Measurements from ENCODE around the gene ENPEP. TPM values are rescaled to one million over a fixed set of nuclear protein-coding genes. Genes with fewer than 3 reads are reported as not detected.
"Not testable (repeated sequence)": the region's sequence is repeated elsewhere in the genome, so short reads cannot be mapped to it uniquely, and the experiment has no call there.

Gene ENPEP
- polyA plus RNA-seq, 1 donor (not counting 4 experiments of a cell fraction or from before 2014, with no cell fraction given) = not detected

DNA sequence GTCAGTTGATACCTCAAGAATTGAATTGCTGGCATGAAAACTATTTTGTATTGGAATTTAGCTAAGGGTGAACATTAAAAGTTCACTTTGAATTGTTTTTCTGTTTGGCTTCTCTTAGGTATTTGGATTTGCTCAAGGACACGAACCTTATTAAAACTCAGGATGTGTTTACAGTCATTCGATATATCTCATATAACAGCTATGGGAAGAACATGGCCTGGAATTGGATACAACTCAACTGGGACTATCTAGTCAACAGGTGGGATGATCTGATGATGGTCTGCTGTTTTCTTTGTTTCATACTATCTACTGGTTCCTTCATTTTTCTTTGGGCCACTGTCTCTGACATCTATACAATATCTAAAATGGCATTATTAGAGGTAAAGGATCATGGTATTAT lies 77.2 kb downstream of the ENPEP start:
- Histone ChIP-seq H3K27me3 (ENCODE audit: control insufficient read depth, extremely low read depth, insufficient read depth, low read length) (no peaks in the 10 kb centered on the region), H3K4me2 (ENCODE audit: control insufficient read depth, extremely low read depth, insufficient read depth, low read depth, low read length) (no peak overlapping the region), H3K4me3 (ENCODE audit: control insufficient read depth in 2 of 3, extremely low read depth in 1 of 3, insufficient read depth in 2 of 3, low read depth in 1 of 3, low read length in 3 of 3) (no peak overlapping the region), H2AFZ (ENCODE audit: control insufficient read depth, low read length) (no peak overlapping the region), H3K4me1 (ENCODE audit: control insufficient read depth, extremely low read depth, insufficient read depth, low read length) (no peaks in the 10 kb centered on the region), H3K36me3 (ENCODE audit: control insufficient read depth in 2 of 2, extremely low read depth in 1 of 2, insufficient read depth in 2 of 2, low read length in 2 of 2) (no peaks in the 10 kb centered on the region), H3K9me3 (ENCODE audit: control insufficient read depth, low read depth, low read length) (no peaks in the 10 kb centered on the region), H3K9ac (ENCODE audit: control insufficient read depth, extremely low read depth, insufficient read depth, low read length) (no peak overlapping the region), H3K79me2 (ENCODE audit: control insufficient read depth, insufficient read depth, low read length) (no peaks in the 10 kb centered on the region), H3K27ac (ENCODE audit: control insufficient read depth, insufficient read depth, low read length) (no peak overlapping the region), H4K20me1 (ENCODE audit: control insufficient read depth, extremely low read depth, insufficient read depth, low read length) (no peaks in the 10 kb centered on the region), H3K9me1 (ENCODE audit: control insufficient read depth, extremely low read depth, insufficient read depth, low read length) (no peaks in the 10 kb centered on the region)
- FAIRE-seq (no peak), DNase-seq (ENCODE audit: low read depth, low spot score) (no peak)
- TF ChIP-seq CTCF (optimal IDR thresholded peaks at IDR 0.05 in 1 of 3, IDR thresholded peaks at IDR 0.05 in 1 of 3, conservative IDR thresholded peaks at IDR 0.05 in 1 of 3; ENCODE audit: extremely low read depth in 1 of 3, insufficient read depth in 2 of 3, low read length in 3 of 3) = no peak
- TF ChIP-seq EZH2 (IDR thresholded peaks at IDR 0.05; ENCODE audit: low read length) = no peak
- dilution Hi-C loops (cut with MboI; ENCODE audit: extremely low pct_ligation_motif_present, low sequenced_read_pairs) = no loop called here

- Histone ChIP-seq H3K4me3 (ENCODE audit: control insufficient read depth in 2 of 3, extremely low read depth in 1 of 3, insufficient read depth in 2 of 3, low read depth in 1 of 3, low read length in 3 of 3) (no peak overlapping the region), H3K9me3 (ENCODE audit: control insufficient read depth, low read depth, low read length) (no peaks in the 10 kb centered on the region), H3K27ac (ENCODE audit: control insufficient read depth, insufficient read depth, low read length) (no peak overlapping the region), H3K79me2 (ENCODE audit: control insufficient read depth, insufficient read depth, low read length) (no peaks in the 10 kb centered on the region), H2AFZ (ENCODE audit: control insufficient read depth, low read length) (no peak overlapping the region), H3K27me3 (ENCODE audit: control insufficient read depth, extremely low read depth, insufficient read depth, low read length) (no peaks in the 10 kb centered on the region), H3K4me2 (ENCODE audit: control insufficient read depth, extremely low read depth, insufficient read depth, low read depth, low read length) (no peak overlapping the region), H3K9ac (ENCODE audit: control insufficient read depth, extremely low read depth, insufficient read depth, low read length) (no peak overlapping the region), H3K4me1 (ENCODE audit: control insufficient read depth, extremely low read depth, insufficient read depth, low read length) (no peaks in the 10 kb centered on the region), H3K36me3 (ENCODE audit: control insufficient read depth in 2 of 2, extremely low read depth in 1 of 2, insufficient read depth in 2 of 2, low read length in 2 of 2) (no peaks in the 10 kb centered on the region), H3K9me1 (ENCODE audit: control insufficient read depth, extremely low read depth, insufficient read depth, low read length) (no peaks in the 10 kb centered on the region), H4K20me1 (ENCODE audit: control insufficient read depth, extremely low read depth, insufficient read depth, low read length) (no peaks in the 10 kb centered on the region)
- DNase-seq (ENCODE audit: low read depth, low spot score) = no peak
- dilution Hi-C loops (cut with MboI; ENCODE audit: extremely low pct_ligation_motif_present, low sequenced_read_pairs) = no loop called here
- no peak for FAIRE-seq
- TF ChIP-seq EZH2 (IDR thresholded peaks at IDR 0.05; ENCODE audit: low read length) (no peak), CTCF (optimal IDR thresholded peaks at IDR 0.05 in 1 of 3, IDR thresholded peaks at IDR 0.05 in 1 of 3, conservative IDR thresholded peaks at IDR 0.05 in 1 of 3; ENCODE audit: extremely low read depth in 1 of 3, insufficient read depth in 2 of 3, low read length in 3 of 3) (no peak)
These were observed 91.3 kb downstream of the ENPEP start for GRCh38 chr4:110567214-110567613.

- H3K27ac ChIP-seq (ENCODE audit: control insufficient read depth, insufficient read depth, low read length); H3K36me3 ChIP-seq (ENCODE audit: control insufficient read depth in 2 of 2, extremely low read depth in 1 of 2, insufficient read depth in 2 of 2, low read length in 2 of 2); DNase-seq (ENCODE audit: low read depth, low spot score); H3K27me3 ChIP-seq (ENCODE audit: control insufficient read depth, extremely low read depth, insufficient read depth, low read length); H2AFZ ChIP-seq (ENCODE audit: control insufficient read depth, low read length); H3K4me2 ChIP-seq (ENCODE audit: control insufficient read depth, extremely low read depth, insufficient read depth, low read depth, low read length); H3K9me3 ChIP-seq (ENCODE audit: control insufficient read depth, low read depth, low read length); H3K9ac ChIP-seq (ENCODE audit: control insufficient read depth, extremely low read depth, insufficient read depth, low read length); H3K9me1 ChIP-seq (ENCODE audit: control insufficient read depth, extremely low read depth, insufficient read depth, low read length); H4K20me1 ChIP-seq (ENCODE audit: control insufficient read depth, extremely low read depth, insufficient read depth, low read length); FAIRE-seq; H3K79me2 ChIP-seq (ENCODE audit: control insufficient read depth, insufficient read depth, low read length); H3K4me1 ChIP-seq (ENCODE audit: control insufficient read depth, extremely low read depth, insufficient read depth, low read length); H3K4me3 ChIP-seq (ENCODE audit: control insufficient read depth in 2 of 3, extremely low read depth in 1 of 3, insufficient read depth in 2 of 3, low read depth in 1 of 3, low read length in 3 of 3); dilution Hi-C loops (cut with MboI; ENCODE audit: extremely low pct_ligation_motif_present, low sequenced_read_pairs): not testable (repeated sequence)
These were observed 100.7 kb downstream of the ENPEP start for GRCh38 chr4:110576696-110577095.
